Lung (tissue), 12 donors: Measurements from ENCODE around the gene ZNF598. TPM values are rescaled to one million over a fixed set of nuclear protein-coding genes. Genes with fewer than 3 reads are reported as not detected.

Experiments used
- ATAC-seq: fragments of 200-7000 bp; cut with Tn5 transposase; one replicate; pipeline ENCODE4 v1.9.1; 2020; ENCODE audit warnings: moderate number of reproducible peaks; ENCODE audit not compliant: insufficient read depth, low FRiP score
- DNase-seq, 3 donors: peaks; one replicate each; pipeline ENCODE4 v3.0.0-alpha.2; 2013 to 2017
- H3K27ac ChIP-seq, 2 donors: one replicate each; pipeline ENCODE4 v1.5.1; 2013; ENCODE audit warnings: mild to moderate bottlenecking in 2 of 2, moderate library complexity in 2 of 2, control low read depth in 1 of 2, inconsistent platforms in 1 of 2, low read depth in 1 of 2, low read length in 1 of 2
- H3K27me3 ChIP-seq, 3 donors: one replicate each; pipeline ENCODE4 v1.5.1; 2013; ENCODE audit warnings: low read length in 2 of 3; ENCODE audit not compliant: control insufficient read depth in 3 of 3, insufficient read depth in 3 of 3
- H3K36me3 ChIP-seq, 4 donors: one replicate each; pipeline ENCODE4 v1.5.1; 2013; ENCODE audit warnings: low read length in 4 of 4, mild to moderate bottlenecking in 1 of 4, moderate library complexity in 1 of 4; ENCODE audit not compliant: control insufficient read depth in 4 of 4, insufficient read depth in 4 of 4
- H3K4me1 ChIP-seq, 5 donors: one replicate each; pipeline ENCODE4 v1.5.1; 2013; ENCODE audit warnings: low read length in 5 of 5, mild to moderate bottlenecking in 2 of 5, moderate library complexity in 1 of 5; ENCODE audit not compliant: control insufficient read depth in 5 of 5, insufficient read depth in 5 of 5
- H3K4me3 ChIP-seq: one replicate; pipeline ENCODE4 v1.5.1; 2013; ENCODE audit warnings: mild to moderate bottlenecking, control low read depth, moderate library complexity
- H3K9ac ChIP-seq, 2 donors: one replicate each; pipeline ENCODE4 v1.5.1; 2013; ENCODE audit warnings: low read length in 2 of 2, control low read depth in 1 of 2; ENCODE audit not compliant: insufficient read depth in 1 of 2
- H3K9me3 ChIP-seq, 4 donors: one replicate each; pipeline ENCODE4 v1.5.1; 2013; ENCODE audit warnings: low read length in 3 of 4, mild to moderate bottlenecking in 1 of 4, moderate library complexity in 1 of 4; ENCODE audit not compliant: control insufficient read depth in 4 of 4, insufficient read depth in 3 of 4
- CTCF ChIP-seq: IDR thresholded peaks from 2 replicates; pipeline ENCODE4 v1.5.1; 2012; ENCODE audit warnings: mild to moderate bottlenecking; ENCODE audit errors: control extremely low read depth, extremely low read depth
- WGBS, 2 donors: extraction: QIAGEN DNeasy Blood & Tissue Kit; methylation state at CpG; one replicate each; pipeline ENCODE4 v1.1.7; 2013; 5-methylcytosine and 5-hydroxymethylcytosine counted together
- polyA plus RNA-seq, 2 donors: library from polyadenylated mRNA; stranded (reverse); fragments of 200-250 nt; gene quantifications; one replicate each; pipeline ENCODE4 v1.2.1, GENCODE V29; 2013
- total RNA-seq, 2 donors: library from RNA; depleted of rRNA in 1 of 2; stranded (reverse); fragments of >200 nt in 1 of 2; gene quantifications; one replicate each; pipeline ENCODE4 v1.2.1, GENCODE V29; 2014 to 2021
- donor health status: control.
- donor health status: control.
- donor health status: Bipolar disorder and iron deficiency.
- donor health status: healthy.
- donor health status: DM: yes; HTN: yes; CAD: no.

Gene ZNF598
- total and polyA plus RNA-seq, 4 donors = 13.9 to 49.8 (median 35.9) TPM

- TF ChIP-seq CTCF = no peak
- ATAC-seq (no peak), DNase-seq (no peak)
- no peaks in the 10 kb centered on the region for H3K9me3 ChIP-seq
- H3K36me3 ChIP-seq = peaks cover 3 to 54% (median 23%) of the 10 kb centered on the region in 4 donors
- WGBS, 2 donors = 84 to 89% methylated on average over 8 of the region's 8 CpGs
- no peaks in the 10 kb centered on the region for H3K27me3 ChIP-seq
- no peak overlapping the region for H3K27ac ChIP-seq
- peaks cover 0 to 40% (median 12%) of the 10 kb centered on the region in 5 donors for H3K4me1 ChIP-seq
- H3K4me3 ChIP-seq = no peak overlapping the region
- H3K9ac ChIP-seq = no peak overlapping the region
Measured at GRCh38 chr16:2003231-2003826, 6.3 kb downstream of the ZNF598 start.

GRCh38 chr16:2002406-2003230, 7.0 kb downstream of the ZNF598 start:
- DNase-seq = no peak

GRCh38 chr16:2001456-2002355, 7.9 kb downstream of the ZNF598 start:
- Histone ChIP-seq H3K27me3 (no peaks in the 10 kb centered on the region), H3K36me3 (peaks cover 0 to 58% (median 26%) of the 10 kb centered on the region in 4 donors), H3K4me3 (no peak overlapping the region), H3K9me3 (no peaks in the 10 kb centered on the region), H3K27ac (no peak overlapping the region), H3K9ac (no peak overlapping the region), H3K4me1 (peaks cover 0 to 24% (median 6%) of the 10 kb centered on the region in 5 donors)
- DNase-seq (no peak), ATAC-seq (no peak)
- no peak for TF ChIP-seq CTCF
- 96% methylated on average over 51 to 53 of the region's 53 CpGs for WGBS, 2 donors

More at GRCh38 chr16:2002406-2003230, 7.0 kb downstream of the ZNF598 start:
- Histone ChIP-seq H3K4me1 (peaks cover 0 to 33% (median 6%) of the 10 kb centered on the region in 5 donors), H3K27me3 (no peaks in the 10 kb centered on the region), H3K9ac (no peak overlapping the region), H3K36me3 (peaks cover 1 to 56% (median 26%) of the 10 kb centered on the region in 4 donors), H3K9me3 (no peaks in the 10 kb centered on the region), H3K4me3 (no peak overlapping the region), H3K27ac (no peak overlapping the region)
- WGBS, 2 donors = 93 to 94% methylated on average over 47 of the region's 47 CpGs
- ATAC-seq = no peak
- no peak for TF ChIP-seq CTCF
